ENCODE measurements around the gene MYH13.

MYH13 gene

GRCh38 chr17:10251212-10251948 is 121.4 kb downstream of the MYH13 start:
- no peak for DNase-seq (ENCODE audit: low read depth)
